GM12892 (cell line): ENCODE results near the gene KIRREL2.

Experiments used
- DNase-seq: peaks from one replicate; pipeline ENCODE4 v3.0.0; 2011; ENCODE audit not compliant: insufficient read length
- FAIRE-seq: peaks from 2 replicates; lab custom pipeline; 2011; peaks lifted over from hg19 to GRCh38; lab: Jason Lieb, UNC
- POLR2A ChIP-seq: IDR thresholded peaks from 2 replicates; pipeline ENCODE4 v1.6.1; 2011; ENCODE audit warnings: low read depth, low read length, control low read depth
- POLR2AphosphoS5 ChIP-seq: IDR thresholded peaks from 2 replicates; pipeline ENCODE4 v1.6.1; 2011; ENCODE audit warnings: low read depth, low read length, control low read depth
- TAF1 ChIP-seq: IDR thresholded peaks from 2 replicates; pipeline ENCODE4 v1.6.1; 2011; ENCODE audit warnings: low read depth, mild to moderate bottlenecking, control low read depth, low read length, borderline replicate concordance

The KIRREL2 gene

GRCh38 chr19:35846038-35846668 lies 10.6 kb upstream of the KIRREL2 start:
- no peak for DNase-seq
- TF ChIP-seq POLR2A = no peak
- TF ChIP-seq TAF1 = no peak
- TF ChIP-seq POLR2AphosphoS5 = no peak
- FAIRE-seq = no peak

GRCh38 chr19:35847911-35848310 lies 8.8 kb upstream of the KIRREL2 start:
- FAIRE-seq (no peak), DNase-seq (no peak)
- TF ChIP-seq POLR2A (no peak), TAF1 (no peak), POLR2AphosphoS5 (no peak)

GRCh38 chr19:35848486-35848885 lies 8.2 kb upstream of the KIRREL2 start:
- DNase-seq (no peak), FAIRE-seq (no peak)
- TF ChIP-seq TAF1 (no peak), POLR2A (no peak), POLR2AphosphoS5 (no peak)

- FAIRE-seq = no peak
- no peak for DNase-seq
- TF ChIP-seq POLR2A (no peak), POLR2AphosphoS5 (no peak), TAF1 (no peak)
Observed at GRCh38 chr19:35848919-35849505, 7.7 kb upstream of the KIRREL2 start.

- FAIRE-seq (no peak), DNase-seq (no peak)
- TF ChIP-seq TAF1 (no peak), POLR2A (no peak), POLR2AphosphoS5 (no peak)
Observed at GRCh38 chr19:35851213-35852028, 5.3 kb upstream of the KIRREL2 start.

- FAIRE-seq = no peak
Observed at GRCh38 chr19:35852029-35852780, 4.5 kb upstream of the KIRREL2 start, which contains the start of gene NPHS1. Gene NPHS1, minus strand, starts transcription at chr19:35852504. Its CDS starts 667 bp downstream, at chr19:35851837.

GRCh38 chr19:35853038-35853756 lies 3.5 kb upstream of the KIRREL2 start:
- DNase-seq (no peak), FAIRE-seq (no peak)
- no peak for TF ChIP-seq POLR2A
- no peak for TF ChIP-seq POLR2AphosphoS5
- TF ChIP-seq TAF1 = no peak

More at GRCh38 chr19:35852029-35852780, 4.5 kb upstream of the KIRREL2 start, which contains the start of gene NPHS1:
- no peak for DNase-seq
- TF ChIP-seq POLR2A (no peak), POLR2AphosphoS5 (no peak), TAF1 (no peak)

- no peak for DNase-seq
- TF ChIP-seq TAF1 (no peak), POLR2AphosphoS5 (no peak), POLR2A (no peak)
- FAIRE-seq = no peak
Observed at GRCh38 chr19:35858311-35858710, 1.6 kb downstream of the KIRREL2 start.

- FAIRE-seq = no peak
- no peak for DNase-seq
Observed at GRCh38 chr19:35859414-35859813, 2.7 kb downstream of the KIRREL2 start.

GRCh38 chr19:35860436-35860817 lies 3.7 kb downstream of the KIRREL2 start:
- no peak for FAIRE-seq

More at GRCh38 chr19:35859414-35859813, 2.7 kb downstream of the KIRREL2 start:
- TF ChIP-seq TAF1 (no peak), POLR2A (no peak), POLR2AphosphoS5 (no peak)

More at GRCh38 chr19:35860436-35860817, 3.7 kb downstream of the KIRREL2 start:
- TF ChIP-seq TAF1 (no peak), POLR2A (no peak), POLR2AphosphoS5 (no peak)
- no peak for DNase-seq
